A673 (cell line): Measurements from ENCODE around the gene MAP3K8.
A peak's percentile ranks its signal among the peaks of the same experiment; 100 is the strongest.

ENCODE experiments used
- CTCF ChIP-seq: fragments of 300-800, 200-600 bp; sonication (generic); conservative IDR thresholded peaks from 2 replicates; pipeline ENCODE4 v1.5.1; 2017; ENCODE audit warnings: low read depth, mild to moderate bottlenecking, antibody characterized with exemption, low read length, moderate library complexity, mixed read lengths
- EZH2 ChIP-seq: fragments of 200-600 bp; sonication (generic); IDR thresholded peaks from 2 replicates; pipeline ENCODE4 v1.6.1; 2017; ENCODE audit warnings: borderline replicate concordance, low read depth, mild to moderate bottlenecking, mixed read lengths, antibody characterized with exemption, low read length; ENCODE audit not compliant: poor library complexity, severe bottlenecking

DNA sequence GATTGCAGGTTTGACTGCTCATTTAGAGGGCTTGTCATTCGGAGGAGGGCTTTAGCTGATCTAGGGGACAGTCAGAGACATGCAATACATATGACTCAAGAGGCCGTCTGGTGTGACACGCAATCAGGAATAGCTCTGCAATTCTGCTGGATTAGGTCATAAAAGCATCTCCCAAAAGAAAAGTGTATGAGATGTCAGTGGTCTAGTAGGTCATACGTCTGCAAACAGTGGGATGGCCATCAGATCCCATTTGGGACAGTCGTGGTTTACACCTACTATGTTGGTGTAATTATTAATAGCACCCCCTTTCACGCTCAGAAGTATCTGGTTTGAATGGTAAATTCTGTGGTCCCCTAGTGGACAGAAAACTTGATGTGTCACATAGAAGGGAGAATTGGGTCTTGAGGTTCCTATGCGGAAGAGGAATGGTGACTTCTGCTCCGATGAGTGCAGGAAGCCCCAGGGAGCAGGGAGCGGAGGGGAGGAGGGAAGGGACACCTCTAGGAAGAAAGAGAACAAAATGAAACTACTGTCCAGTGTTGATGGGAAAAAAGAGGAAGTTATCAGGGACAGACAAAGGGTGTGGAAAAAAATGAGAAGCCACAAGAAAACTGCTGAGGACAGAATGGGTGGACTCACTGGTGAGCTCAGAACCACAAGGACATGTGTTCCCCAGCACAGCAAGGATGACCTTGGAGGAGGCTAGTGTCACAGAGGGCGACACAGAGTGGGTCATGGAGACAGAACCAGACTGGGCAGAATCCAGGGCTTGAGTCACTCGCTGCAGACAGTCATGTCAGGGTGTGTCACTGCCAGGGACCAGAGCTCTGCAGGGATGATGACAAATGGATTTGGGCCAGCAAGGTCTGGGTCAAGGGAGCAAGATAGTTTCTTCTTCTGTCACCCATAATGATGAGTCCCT is 59.9 kb downstream of the MAP3K8 start:
- 0 out of 2 replicates have a peak, but pooled peaks have one; percentile 28 for TF ChIP-seq CTCF
- TF ChIP-seq EZH2, result no peak
